GM21717 (cell line): Measurements from ENCODE around the gene NAB2.

Experiments used
- ATAC-seq: cut with Tn5 transposase; IDR thresholded peaks from one replicate; pipeline ENCODE4 v1.9.1; 2021; ENCODE audit warnings: mild to moderate bottlenecking, moderate library complexity; ENCODE audit not compliant: unreplicated experiment

The NAB2 gene

DNA sequence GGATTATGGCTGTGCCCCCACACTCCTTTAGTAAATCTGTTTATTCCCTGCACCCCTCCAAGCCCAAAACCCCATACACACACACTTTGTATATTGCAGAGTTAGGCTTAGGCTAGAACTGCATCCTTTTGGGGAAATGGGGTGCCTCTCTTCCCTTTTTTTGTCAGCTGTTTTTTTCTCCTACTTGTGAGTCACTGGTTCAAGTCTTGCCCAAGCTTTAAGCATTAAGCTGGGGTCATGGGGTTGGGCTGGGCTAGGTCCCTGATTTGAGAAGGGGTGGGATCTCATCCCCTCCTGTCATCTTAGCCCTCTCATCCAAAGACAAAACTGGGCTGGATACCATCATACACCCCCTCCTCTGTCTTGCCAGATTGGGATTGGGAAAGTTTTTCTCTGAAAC lies 41.0 kb downstream of the NAB2 start:
- no peak for ATAC-seq

- no peak for ATAC-seq
Observed at GRCh38 chr12:57130941-57131340, 42.0 kb downstream of the NAB2 start.

GRCh38 chr12:57131896-57132744 lies 43.2 kb downstream of the NAB2 start:
- ATAC-seq: no peak

DNA sequence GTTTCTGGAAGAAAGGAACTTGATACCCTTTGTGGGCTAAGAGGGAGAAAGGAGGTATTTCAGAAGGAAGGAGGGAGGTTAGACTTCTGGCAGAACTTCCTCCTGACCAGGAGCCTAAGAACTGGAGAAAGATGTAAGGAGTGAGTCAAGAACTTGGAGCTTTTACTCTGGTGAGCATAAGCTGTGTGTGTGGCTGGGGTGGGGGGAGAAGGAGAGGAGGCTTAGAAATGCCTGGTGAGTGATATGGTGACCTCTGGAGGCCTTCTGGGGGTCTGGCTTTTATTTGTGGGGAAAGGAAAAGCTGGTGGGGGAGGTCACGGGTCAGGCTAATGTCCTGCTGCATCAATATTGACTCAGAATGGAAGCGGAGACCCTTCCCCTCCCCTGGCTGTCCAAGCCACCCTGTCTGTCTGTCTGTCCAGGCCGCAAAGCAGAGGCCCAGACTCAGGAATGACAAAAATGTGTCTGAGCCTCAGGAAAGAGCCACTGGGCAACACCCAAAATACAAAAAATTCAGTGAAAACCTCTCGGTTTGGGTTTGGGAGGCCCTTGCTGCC lies 44.2 kb downstream of the NAB2 start:
- no peak for ATAC-seq

GRCh38 chr12:57133916-57134315 lies 45.0 kb downstream of the NAB2 start:
- no peak for ATAC-seq

- no peak for ATAC-seq
Observed at GRCh38 chr12:57134949-57135348, 46.0 kb downstream of the NAB2 start.

- no peak for ATAC-seq
Observed at GRCh38 chr12:57135527-57136326, 46.8 kb downstream of the NAB2 start.

DNA sequence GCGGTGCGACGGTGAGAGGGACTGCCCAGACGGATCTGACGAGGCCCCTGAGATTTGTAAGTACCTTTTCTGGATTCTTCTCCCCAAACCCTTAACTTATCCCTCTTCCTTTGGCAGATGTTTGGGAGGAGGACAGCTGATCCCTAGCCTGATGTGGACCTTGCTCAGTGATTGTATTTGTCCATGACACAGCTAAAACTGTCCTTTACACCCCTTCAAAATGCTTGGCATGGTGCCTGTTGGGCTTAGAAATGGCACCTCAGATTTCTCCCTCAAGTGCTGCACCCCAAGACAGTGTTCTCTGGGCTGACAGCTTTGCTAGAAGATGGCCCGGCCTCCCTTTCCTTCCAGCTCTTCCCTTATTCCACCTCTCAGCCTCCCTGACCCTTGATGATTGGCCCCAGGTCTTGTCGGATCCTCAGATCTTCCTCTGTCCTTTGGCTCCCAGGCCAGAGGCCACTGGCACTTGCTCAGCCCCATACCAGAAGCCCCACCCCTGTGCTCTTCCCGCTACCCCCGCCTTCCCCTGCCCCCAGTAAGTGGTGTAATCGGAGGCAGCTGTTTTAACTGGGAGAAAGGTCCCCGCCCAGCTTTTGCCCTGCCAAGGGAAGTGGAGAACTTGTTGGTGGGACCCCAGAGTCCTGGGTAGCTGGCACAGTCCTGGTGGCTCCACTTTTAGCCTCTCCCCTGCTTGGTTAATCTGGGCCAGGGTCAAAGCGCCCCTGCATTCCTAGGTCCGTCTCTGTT lies 49.8 kb downstream of the NAB2 start:
- ATAC-seq: no peak

DNA sequence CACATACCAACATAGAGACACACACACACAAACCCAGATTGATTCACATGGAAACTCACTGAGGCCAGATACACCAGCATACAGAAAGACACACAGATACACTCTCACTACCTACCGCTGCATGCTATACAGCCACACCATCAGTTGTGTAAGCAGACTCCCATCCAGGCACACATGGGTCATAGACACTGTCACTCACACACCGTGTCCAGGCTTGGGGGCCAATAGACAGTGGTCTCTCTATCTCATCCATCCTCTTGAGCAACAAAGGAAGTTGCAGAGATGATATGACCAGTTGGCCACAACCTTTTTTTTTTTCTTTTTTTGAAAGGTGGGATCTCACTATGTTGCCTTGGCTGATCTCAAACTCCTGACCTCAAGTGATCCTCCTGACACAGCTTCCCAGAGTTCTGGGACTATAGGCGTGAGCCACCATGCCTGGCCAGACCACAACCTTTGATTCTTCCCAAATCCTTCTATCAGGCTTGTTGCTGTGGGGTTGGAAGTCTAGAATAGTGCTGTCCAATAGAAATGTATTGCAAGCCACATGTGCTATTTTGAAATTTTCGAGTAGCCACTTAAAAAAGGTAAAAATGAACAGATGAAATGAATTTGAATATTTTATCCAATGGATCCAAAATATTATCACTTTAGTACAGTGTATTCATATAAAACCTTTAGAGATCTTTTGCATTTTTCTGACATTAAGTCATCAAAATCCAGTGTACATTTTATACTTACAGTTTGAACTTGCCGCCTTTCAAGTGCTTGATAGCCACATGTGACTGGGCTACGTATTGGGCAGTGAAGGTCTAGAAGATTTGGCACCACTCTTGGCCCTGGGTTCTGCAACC lies 51.1 kb downstream of the NAB2 start:
- ATAC-seq: no peak

DNA sequence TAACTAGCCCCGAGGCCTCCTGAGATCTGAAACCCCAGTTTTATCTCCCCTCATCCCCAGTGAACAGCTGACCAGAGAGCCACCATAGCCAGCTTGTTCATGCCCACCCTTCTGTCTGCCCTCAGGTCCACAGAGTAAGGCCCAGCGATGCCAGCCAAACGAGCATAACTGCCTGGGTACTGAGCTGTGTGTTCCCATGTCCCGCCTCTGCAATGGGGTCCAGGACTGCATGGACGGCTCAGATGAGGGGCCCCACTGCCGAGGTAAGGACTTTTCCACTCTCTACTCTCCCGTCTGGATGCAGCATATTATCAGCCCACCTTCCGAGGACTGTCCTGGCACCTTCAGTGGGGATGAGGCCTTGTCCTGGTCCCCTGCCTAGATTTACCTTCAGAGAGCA lies 52.3 kb downstream of the NAB2 start:
- no peak for ATAC-seq

DNA sequence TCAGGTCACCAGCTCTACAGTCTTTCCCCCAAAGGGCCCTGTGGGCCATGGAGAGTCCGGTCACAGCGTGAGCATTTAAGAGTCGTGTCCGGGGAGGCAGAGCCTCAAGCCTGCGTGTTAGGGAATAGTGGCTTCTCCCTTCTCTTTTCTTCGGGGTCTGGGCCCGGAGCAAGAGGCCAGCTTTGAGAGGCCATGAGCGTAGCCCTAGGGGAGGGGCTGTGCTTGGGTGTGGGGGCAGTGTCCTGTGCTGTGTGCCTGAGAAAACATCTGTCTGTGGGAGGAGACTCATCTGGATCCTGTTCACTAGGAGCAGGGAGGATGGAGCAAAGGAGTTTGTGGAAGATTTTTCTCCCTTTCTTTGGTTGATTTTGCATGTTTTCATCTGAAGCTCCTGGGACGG lies 53.2 kb downstream of the NAB2 start:
- no peak for ATAC-seq

- no peak for ATAC-seq
Observed at GRCh38 chr12:57142727-57143126, 53.8 kb downstream of the NAB2 start.

DNA sequence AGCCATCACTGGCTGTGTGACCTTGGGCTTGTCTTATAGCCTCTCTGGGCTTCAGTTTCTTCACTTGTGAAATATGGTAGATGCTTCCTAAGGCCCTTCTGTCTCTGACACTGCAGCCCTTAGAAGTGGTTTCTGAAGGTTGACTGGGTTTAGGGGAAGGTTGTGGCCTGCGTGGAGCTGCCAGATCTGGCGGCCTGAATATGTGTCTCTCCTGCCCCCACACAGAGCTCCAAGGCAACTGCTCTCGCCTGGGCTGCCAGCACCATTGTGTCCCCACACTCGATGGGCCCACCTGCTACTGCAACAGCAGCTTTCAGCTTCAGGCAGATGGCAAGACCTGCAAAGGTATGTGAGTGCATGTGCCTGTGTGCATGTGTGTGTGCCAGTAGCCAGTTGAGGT lies 54.5 kb downstream of the NAB2 start:
- no peak for ATAC-seq
